Activated T-cell treated with anti-CD3 and anti-CD28 coated beads for 4 hours (primary cell): ENCODE results near the gene ARL17B.
"Not testable (repeated sequence)": the region's sequence is repeated elsewhere in the genome, so short reads cannot be mapped to it uniquely, and the experiment has no call there.

Experiments used
- DNase-seq: peaks from one replicate; pipeline ENCODE4 v3.0.0-alpha.2; 2020

Gene ARL17B

GRCh38 chr17:46361755-46362154 is at the start of gene ARL17B:
Gene ARL17B (minus strand): TSS chr17:46361766. CDS start chr17:46358397, 3,369 bp downstream.
- DNase-seq = peak; percentile 90

- not testable (repeated sequence) for DNase-seq
These were observed 48.3 kb upstream of the ARL17B start for GRCh38 chr17:46409864-46410263.

- DNase-seq = not testable (repeated sequence)
These were observed 45.6 kb upstream of the ARL17B start for GRCh38 chr17:46407155-46407554.

GRCh38 chr17:46401033-46401787 is 39.6 kb upstream of the ARL17B start:
- DNase-seq = not testable (repeated sequence)

- DNase-seq = not testable (repeated sequence)
These were observed 39.0 kb upstream of the ARL17B start for GRCh38 chr17:46400543-46400942.

- not testable (repeated sequence) for DNase-seq
These were observed 38.4 kb upstream of the ARL17B start for GRCh38 chr17:46399993-46400392.

GRCh38 chr17:46396292-46396691 is 34.7 kb upstream of the ARL17B start:
- DNase-seq = not testable (repeated sequence)

GRCh38 chr17:46393702-46394101 is 32.1 kb upstream of the ARL17B start:
- not testable (repeated sequence) for DNase-seq

- DNase-seq = not testable (repeated sequence)
These were observed 23.9 kb upstream of the ARL17B start for GRCh38 chr17:46385491-46385890.

- not testable (repeated sequence) for DNase-seq
These were observed 21.6 kb upstream of the ARL17B start for GRCh38 chr17:46383118-46383517.

- DNase-seq = not testable (repeated sequence)
These were observed 11.9 kb upstream of the ARL17B start for GRCh38 chr17:46373418-46373817.

- DNase-seq = not testable (repeated sequence)
These were observed 11.0 kb upstream of the ARL17B start for GRCh38 chr17:46372236-46373229.

- DNase-seq = not testable (repeated sequence)
These were observed 6.0 kb upstream of the ARL17B start for GRCh38 chr17:46367520-46367919.

GRCh38 chr17:46361145-46361735 is 326 bp downstream of the ARL17B start:
- DNase-seq = not testable (repeated sequence)

GRCh38 chr17:46353856-46354255 is 7.7 kb downstream of the ARL17B start:
- not testable (repeated sequence) for DNase-seq

- not testable (repeated sequence) for DNase-seq
These were observed 12.5 kb downstream of the ARL17B start for GRCh38 chr17:46349060-46349459.

GRCh38 chr17:46348345-46348744 is 13.2 kb downstream of the ARL17B start:
- not testable (repeated sequence) for DNase-seq

GRCh38 chr17:46342131-46342530 is 19.4 kb downstream of the ARL17B start:
- DNase-seq = not testable (repeated sequence)

- DNase-seq = not testable (repeated sequence)
These were observed 20.3 kb downstream of the ARL17B start for GRCh38 chr17:46341220-46341619.

GRCh38 chr17:46294831-46295230 is 66.7 kb downstream of the ARL17B start, which contains the start of gene LRRC37A:
Gene LRRC37A (plus strand): TSS chr17:46295131. CDS start chr17:46295134, 3 bp downstream.
- not testable (repeated sequence) for DNase-seq

GRCh38 chr17:46291618-46292017 is 69.9 kb downstream of the ARL17B start:
- not testable (repeated sequence) for DNase-seq

- not testable (repeated sequence) for DNase-seq
These were observed 70.5 kb downstream of the ARL17B start for GRCh38 chr17:46290906-46291546.
